NB4 (cell line): ENCODE data around the gene DLGAP3.

Source experiments
- MYC ChIP-seq: IDR thresholded peaks from 2 replicates; pipeline ENCODE4 v1.6.1; 2011; ENCODE audit warnings: low read depth, low read length
- POLR2A ChIP-seq: IDR thresholded peaks from 2 replicates; pipeline ENCODE4 v1.6.1; 2011; ENCODE audit warnings: mild to moderate bottlenecking; ENCODE audit not compliant: insufficient read length; ENCODE audit errors: extremely low read depth
- TF ChIP-seq, protein P1 (sequence below): IDR thresholded peaks from one replicate; pipeline ENCODE4 v1.5.1; 2012; ENCODE audit warnings: low read depth, low read length
- TF ChIP-seq, protein P2 (sequence below): IDR thresholded peaks from 2 replicates; pipeline ENCODE4 v1.6.1; 2011; ENCODE audit warnings: low read depth, low read length

DNA sequence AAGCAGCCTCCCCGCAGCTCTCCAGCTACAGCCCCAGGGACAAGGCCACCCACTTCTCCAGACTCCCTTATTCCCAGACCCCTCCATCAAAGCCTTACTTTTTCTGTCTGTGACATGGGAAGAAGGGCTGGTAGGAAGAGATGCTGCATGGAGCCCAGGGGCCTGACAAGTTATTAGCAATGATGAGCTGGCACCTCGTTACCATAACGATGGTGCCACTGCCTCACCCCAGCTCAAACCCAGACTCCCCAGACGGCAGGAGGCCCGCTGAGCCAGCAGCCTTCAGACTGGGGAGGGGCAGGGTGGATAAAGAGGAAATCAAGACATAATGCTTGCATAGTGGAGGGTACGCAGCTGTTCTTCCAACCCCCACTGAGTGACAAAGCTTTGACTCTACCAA lies 3.3 kb downstream of the DLGAP3 start:
- TF ChIP-seq, protein P1, sequence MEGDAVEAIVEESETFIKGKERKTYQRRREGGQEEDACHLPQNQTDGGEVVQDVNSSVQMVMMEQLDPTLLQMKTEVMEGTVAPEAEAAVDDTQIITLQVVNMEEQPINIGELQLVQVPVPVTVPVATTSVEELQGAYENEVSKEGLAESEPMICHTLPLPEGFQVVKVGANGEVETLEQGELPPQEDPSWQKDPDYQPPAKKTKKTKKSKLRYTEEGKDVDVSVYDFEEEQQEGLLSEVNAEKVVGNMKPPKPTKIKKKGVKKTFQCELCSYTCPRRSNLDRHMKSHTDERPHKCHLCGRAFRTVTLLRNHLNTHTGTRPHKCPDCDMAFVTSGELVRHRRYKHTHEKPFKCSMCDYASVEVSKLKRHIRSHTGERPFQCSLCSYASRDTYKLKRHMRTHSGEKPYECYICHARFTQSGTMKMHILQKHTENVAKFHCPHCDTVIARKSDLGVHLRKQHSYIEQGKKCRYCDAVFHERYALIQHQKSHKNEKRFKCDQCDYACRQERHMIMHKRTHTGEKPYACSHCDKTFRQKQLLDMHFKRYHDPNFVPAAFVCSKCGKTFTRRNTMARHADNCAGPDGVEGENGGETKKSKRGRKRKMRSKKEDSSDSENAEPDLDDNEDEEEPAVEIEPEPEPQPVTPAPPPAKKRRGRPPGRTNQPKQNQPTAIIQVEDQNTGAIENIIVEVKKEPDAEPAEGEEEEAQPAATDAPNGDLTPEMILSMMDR: no peak
- TF ChIP-seq POLR2A (no peak), MYC (no peak)
- TF ChIP-seq, protein P2, sequence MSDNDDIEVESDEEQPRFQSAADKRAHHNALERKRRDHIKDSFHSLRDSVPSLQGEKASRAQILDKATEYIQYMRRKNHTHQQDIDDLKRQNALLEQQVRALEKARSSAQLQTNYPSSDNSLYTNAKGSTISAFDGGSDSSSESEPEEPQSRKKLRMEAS: no peak
